OCI-LY3 (cell line): ENCODE data around the gene DHX15.

ENCODE experiments used
- H2AFZ ChIP-seq: fragments of 200-600, 300-600 bp; shearing (Covaris generic); 2 replicates; pipeline ENCODE4 v1.6.0; 2014; ENCODE audit warnings: antibody characterized with exemption, low read depth, low read length
- H3K27ac ChIP-seq: fragments of 200-600, 300-600 bp; sonication (generic); 2 replicates; pipeline ENCODE4 v1.5.1; 2014; ENCODE audit warnings: mild to moderate bottlenecking, low read length, moderate library complexity, mixed read lengths
- H3K27me3 ChIP-seq: fragments of 200-600, 300-600 bp; sonication (generic); 2 replicates; pipeline ENCODE4 v1.6.1; 2014; ENCODE audit warnings: low read depth, low read length, mixed read lengths
- H3K36me3 ChIP-seq: fragments of 200-600, 300-600 bp; sonication (generic); replicated peaks from 2 replicates; pipeline ENCODE3; 2014; ENCODE audit warnings: low read depth, low read length, mixed read lengths
- H3K4me1 ChIP-seq: fragments of 300-600, 200-600 bp; sonication (generic); 2 replicates; pipeline ENCODE4 v1.6.1; 2014; ENCODE audit warnings: low read length, mixed read lengths
- H3K4me2 ChIP-seq: fragments of 200-600, 300-600 bp; sonication (generic); 2 replicates; pipeline ENCODE4 v1.6.1; 2014; ENCODE audit warnings: low read length, mixed read lengths
- H3K4me3 ChIP-seq: fragments of 300-600, 200-600 bp; sonication (generic); 2 replicates; pipeline ENCODE4 v1.5.1; 2014; ENCODE audit warnings: antibody characterized with exemption, mild to moderate bottlenecking, low read length, moderate library complexity
- H3K79me2 ChIP-seq: fragments of 300-600, 200-600 bp; shearing (Covaris generic); 2 replicates; pipeline ENCODE4 v1.6.1; 2014; ENCODE audit warnings: mild to moderate bottlenecking, low read length, mixed read lengths
- H3K9ac ChIP-seq: fragments of 300-600, 200-600 bp; shearing (Covaris generic); 2 replicates; pipeline ENCODE4 v1.6.0; 2014; ENCODE audit warnings: mild to moderate bottlenecking, low read length, moderate library complexity
- H3K9me3 ChIP-seq: fragments of 200-600, 300-600 bp; shearing (Covaris generic); 2 replicates; pipeline ENCODE4 v1.6.1; 2014; ENCODE audit warnings: low read length, mixed read lengths; ENCODE audit not compliant: insufficient read depth
- H4K20me1 ChIP-seq: fragments of 200-600, 300-600 bp; sonication (generic); 2 replicates; pipeline ENCODE4 v1.6.1; 2016; ENCODE audit warnings: low read length, mixed read lengths; ENCODE audit not compliant: insufficient read depth
- EZH2phosphoT487 ChIP-seq: fragments of 200-600 bp; shearing (Covaris generic); IDR thresholded peaks from 2 replicates; pipeline ENCODE4 v1.6.1; 2018; ENCODE audit warnings: antibody characterized with exemption, mixed run types, low read depth
- TF ChIP-seq, protein P1 (sequence below): fragments of 200-600, 300-600 bp; sonication (generic); IDR thresholded peaks from 2 replicates; pipeline ENCODE4 v1.5.1; 2014; ENCODE audit warnings: antibody characterized with exemption, low read length, low read depth

Gene DHX15

DNA sequence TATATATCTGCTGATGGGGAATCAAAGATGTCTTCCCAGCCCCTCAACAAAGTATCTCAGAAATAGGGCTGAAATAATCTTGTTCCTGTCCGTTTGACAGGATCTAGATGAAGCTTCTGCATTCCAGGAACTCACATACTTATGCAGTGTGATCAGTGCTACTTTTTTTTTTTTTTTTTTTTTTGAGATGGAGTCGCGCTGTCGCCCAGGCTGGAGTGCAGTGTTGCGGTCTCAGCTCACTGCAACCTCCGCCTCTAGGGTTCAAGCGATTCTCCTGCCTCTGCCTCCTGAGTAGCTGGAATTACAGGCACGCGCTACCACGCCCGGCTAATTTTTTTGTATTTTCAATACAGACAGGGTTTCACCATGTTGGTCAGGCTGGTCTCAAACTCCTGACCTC lies 36.4 kb downstream of the DHX15 start:
- peaks cover 87% of the 10 kb centered on the region for H4K20me1 ChIP-seq
- H3K27me3 ChIP-seq = no peaks in the 10 kb centered on the region
- TF ChIP-seq, protein P1, sequence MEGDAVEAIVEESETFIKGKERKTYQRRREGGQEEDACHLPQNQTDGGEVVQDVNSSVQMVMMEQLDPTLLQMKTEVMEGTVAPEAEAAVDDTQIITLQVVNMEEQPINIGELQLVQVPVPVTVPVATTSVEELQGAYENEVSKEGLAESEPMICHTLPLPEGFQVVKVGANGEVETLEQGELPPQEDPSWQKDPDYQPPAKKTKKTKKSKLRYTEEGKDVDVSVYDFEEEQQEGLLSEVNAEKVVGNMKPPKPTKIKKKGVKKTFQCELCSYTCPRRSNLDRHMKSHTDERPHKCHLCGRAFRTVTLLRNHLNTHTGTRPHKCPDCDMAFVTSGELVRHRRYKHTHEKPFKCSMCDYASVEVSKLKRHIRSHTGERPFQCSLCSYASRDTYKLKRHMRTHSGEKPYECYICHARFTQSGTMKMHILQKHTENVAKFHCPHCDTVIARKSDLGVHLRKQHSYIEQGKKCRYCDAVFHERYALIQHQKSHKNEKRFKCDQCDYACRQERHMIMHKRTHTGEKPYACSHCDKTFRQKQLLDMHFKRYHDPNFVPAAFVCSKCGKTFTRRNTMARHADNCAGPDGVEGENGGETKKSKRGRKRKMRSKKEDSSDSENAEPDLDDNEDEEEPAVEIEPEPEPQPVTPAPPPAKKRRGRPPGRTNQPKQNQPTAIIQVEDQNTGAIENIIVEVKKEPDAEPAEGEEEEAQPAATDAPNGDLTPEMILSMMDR = no peak
- TF ChIP-seq EZH2phosphoT487 = no peak
- no peak overlapping the region for H3K27ac ChIP-seq
- H3K4me1 ChIP-seq = peaks cover 18% of the 10 kb centered on the region
- no peaks in the 10 kb centered on the region for H3K9me3 ChIP-seq
- no peak overlapping the region for H3K9ac ChIP-seq
- H3K4me3 ChIP-seq = no peak overlapping the region
- peaks cover 48% of the 10 kb centered on the region for H3K36me3 ChIP-seq
- H2AFZ ChIP-seq = no peak overlapping the region
- H3K4me2 ChIP-seq = no peak overlapping the region
- peaks cover 98% of the 10 kb centered on the region for H3K79me2 ChIP-seq

DNA sequence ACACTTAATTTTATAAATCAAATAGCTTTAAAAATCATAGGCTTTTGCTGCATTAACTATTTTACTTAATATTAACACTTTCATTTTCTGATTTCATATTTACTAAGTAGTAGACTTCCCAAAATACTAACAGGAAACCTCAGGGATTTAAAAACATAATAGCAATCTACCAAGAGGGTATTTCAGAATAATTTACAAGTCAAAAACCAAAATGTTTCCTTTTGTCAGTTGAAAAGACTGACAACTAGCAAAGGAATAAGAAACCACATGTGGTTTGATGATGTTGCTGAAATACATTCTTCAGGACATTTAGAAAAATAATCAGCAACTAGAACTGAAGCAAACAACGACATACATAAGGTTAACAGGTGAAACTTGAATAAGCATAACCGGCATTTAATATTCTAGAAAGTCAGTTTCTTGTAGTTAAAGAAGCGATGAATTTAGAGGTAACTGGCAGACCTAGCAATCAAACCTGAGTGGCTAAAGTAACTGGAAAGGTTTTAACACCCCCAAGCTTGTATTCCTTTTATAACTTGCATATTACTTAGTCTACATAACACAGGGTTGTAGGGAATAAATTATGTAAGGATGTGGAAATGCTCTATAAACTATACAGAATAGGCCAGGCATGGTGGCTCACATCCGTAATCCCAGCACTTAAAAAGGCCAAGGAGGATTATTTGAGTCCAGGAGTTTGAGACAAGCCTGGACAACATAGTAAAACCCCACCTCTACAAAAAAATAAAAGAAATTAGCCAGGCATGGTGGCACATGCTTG lies 40.0 kb downstream of the DHX15 start:
- H3K4me1 ChIP-seq = peaks cover 7% of the 10 kb centered on the region
- no peak overlapping the region for H3K9ac ChIP-seq
- H3K36me3 ChIP-seq = peaks cover 66% of the 10 kb centered on the region
- H2AFZ ChIP-seq = no peak overlapping the region
- no peak overlapping the region for H3K4me2 ChIP-seq
- no peak overlapping the region for H3K4me3 ChIP-seq
- H3K79me2 ChIP-seq = peaks cover 98% of the 10 kb centered on the region
- H3K27ac ChIP-seq = no peak overlapping the region
- no peaks in the 10 kb centered on the region for H3K27me3 ChIP-seq
- H3K9me3 ChIP-seq = no peaks in the 10 kb centered on the region
- peaks cover 80% of the 10 kb centered on the region for H4K20me1 ChIP-seq
- TF ChIP-seq EZH2phosphoT487 = no peak
- TF ChIP-seq, protein P1 = no peak

GRCh38 chr4:24537025-24537424 lies 47.3 kb downstream of the DHX15 start:
- Histone ChIP-seq H3K4me1 (no peaks in the 10 kb centered on the region), H4K20me1 (peaks cover 56% of the 10 kb centered on the region), H3K9me3 (no peaks in the 10 kb centered on the region), H3K36me3 (peaks cover 65% of the 10 kb centered on the region), H3K4me2 (no peak overlapping the region), H3K27me3 (no peaks in the 10 kb centered on the region), H3K9ac (no peak overlapping the region), H3K4me3 (no peak overlapping the region), H3K79me2 (peaks cover 98% of the 10 kb centered on the region), H3K27ac (no peak overlapping the region), H2AFZ (no peak overlapping the region)
- TF ChIP-seq, protein P1 = no peak
- TF ChIP-seq EZH2phosphoT487 = no peak

GRCh38 chr4:24535399-24535798 lies 49.0 kb downstream of the DHX15 start:
- no peak overlapping the region for H3K4me3 ChIP-seq
- no peak overlapping the region for H3K27ac ChIP-seq
- H3K9me3 ChIP-seq = no peaks in the 10 kb centered on the region
- H2AFZ ChIP-seq = no peak overlapping the region
- TF ChIP-seq EZH2phosphoT487 = no peak
- TF ChIP-seq, protein P1 = no peak
- no peaks in the 10 kb centered on the region for H3K27me3 ChIP-seq
- H3K36me3 ChIP-seq = peaks cover 59% of the 10 kb centered on the region
- peaks cover 42% of the 10 kb centered on the region for H4K20me1 ChIP-seq
- no peaks in the 10 kb centered on the region for H3K4me1 ChIP-seq
- no peak overlapping the region for H3K9ac ChIP-seq
- H3K79me2 ChIP-seq = peaks cover 88% of the 10 kb centered on the region
- H3K4me2 ChIP-seq = no peak overlapping the region
